GM23248 (cell line): ENCODE data around the gene TMC6. TPM values are rescaled to one million over a fixed set of nuclear protein-coding genes. Genes with fewer than 3 reads are reported as not detected.

Experiments used
- DNase-seq: peaks from one replicate; pipeline ENCODE4 v3.0.0-alpha.2; 2015
- H2AFZ ChIP-seq: fragments of 200-600 bp; sonication (generic); 2 replicates; pipeline ENCODE4 v1.6.1; 2016; ENCODE audit warnings: antibody characterized with exemption
- H3F3A ChIP-seq: fragments of 200-600 bp; sonication (generic); 2 replicates; pipeline ENCODE4 v1.6.1; 2016; ENCODE audit warnings: mild to moderate bottlenecking, antibody characterized with exemption, mixed run types; ENCODE audit not compliant: insufficient read depth
- H3K27ac ChIP-seq: fragments of 200-600 bp; sonication (generic); 2 replicates; pipeline ENCODE4 v1.5.1; 2016; ENCODE audit warnings: mild to moderate bottlenecking
- H3K27me3 ChIP-seq: fragments of 200-600 bp; sonication (generic); replicated peaks from 2 replicates; pipeline ENCODE4 v1.6.1; 2016; ENCODE audit warnings: mild to moderate bottlenecking; ENCODE audit not compliant: insufficient read depth
- H3K36me3 ChIP-seq: fragments of 200-600 bp; sonication (generic); 2 replicates; pipeline ENCODE4 v1.6.1; 2016; ENCODE audit warnings: low read depth, mild to moderate bottlenecking
- H3K4me1 ChIP-seq: fragments of 200-600 bp; sonication (generic); 2 replicates; pipeline ENCODE4 v1.6.1; 2016; ENCODE audit warnings: mild to moderate bottlenecking; ENCODE audit not compliant: insufficient read depth
- H3K4me2 ChIP-seq: fragments of 200-600 bp; sonication (generic); one replicate; pipeline ENCODE4 v1.6.1; 2016; ENCODE audit warnings: mild to moderate bottlenecking; ENCODE audit not compliant: unreplicated experiment
- H3K4me3 ChIP-seq: fragments of 200-600 bp; sonication (generic); 2 replicates; pipeline ENCODE4 v1.5.1; 2016; ENCODE audit warnings: mild to moderate bottlenecking
- H3K79me2 ChIP-seq: fragments of 200-600 bp; sonication (generic); 2 replicates; pipeline ENCODE4 v1.6.1; 2016; ENCODE audit warnings: mild to moderate bottlenecking; ENCODE audit not compliant: insufficient read depth
- H3K9ac ChIP-seq: fragments of 200-600 bp; sonication (generic); 2 replicates; pipeline ENCODE4 v1.6.1; 2016; ENCODE audit warnings: mild to moderate bottlenecking
- H3K9me2 ChIP-seq: fragments of 200-600 bp; sonication (generic); 2 replicates; pipeline ENCODE4 v1.6.1; 2016; ENCODE audit warnings: mixed run types, mild to moderate bottlenecking, moderate library complexity; ENCODE audit not compliant: insufficient read depth
- H3K9me3 ChIP-seq: fragments of 200-600 bp; sonication (generic); one replicate; pipeline ENCODE4 v1.6.1; 2017; ENCODE audit warnings: low read depth
- H4K20me1 ChIP-seq: fragments of 200-600 bp; sonication (generic); 2 replicates; pipeline ENCODE4 v1.6.0; 2016; ENCODE audit not compliant: insufficient read depth
- EZH2 ChIP-seq: fragments of 200-600 bp; sonication (generic); IDR thresholded peaks from 2 replicates; pipeline ENCODE4 v1.6.1; 2018; ENCODE audit warnings: antibody characterized with exemption, mild to moderate bottlenecking; ENCODE audit not compliant: insufficient read depth, poor library complexity, severe bottlenecking
- EZH2phosphoT487 ChIP-seq: fragments of 200-600 bp; sonication (generic); IDR thresholded peaks from 2 replicates; pipeline ENCODE4 v1.6.1; 2018; ENCODE audit warnings: antibody characterized with exemption, moderate library complexity, mild to moderate bottlenecking, low read depth; ENCODE audit not compliant: insufficient read depth
- WGBS, 2 experiments: methylation state at CpG; one replicate each; pipeline ENCODE4 v1.1.6; 2015 to 2017; ENCODE audit warnings: low lambda C conversion rate in 2 of 2, low coverage in 1 of 2; ENCODE audit errors: missing lambda C conversion rate in 2 of 2; 5-methylcytosine and 5-hydroxymethylcytosine counted together
- in situ Hi-C: fragments of 300-500 bp; cut with MboI; formaldehyde crosslinking; loops from 2 replicates; pipeline ENCODE4 v1.15.0; 2020
- polyA plus RNA-seq: library from polyadenylated mRNA; unstranded; fragments of >200 nt; fragmentation: Nextera tagmentation; extraction: Ambion mirVana; gene quantifications from 2 replicates; pipeline ENCODE4 v1.2.1, GENCODE V29; 2016
- total RNA-seq: library from RNA; depleted of rRNA; stranded (reverse); fragments of >200 nt; shearing (Covaris generic); gene quantifications from 2 replicates; pipeline ENCODE4 v1.2.3, GENCODE V29; 2014

TMC6 gene
- total and polyA plus RNA-seq, 2 experiments from 2014 or later: not detected

GRCh38 chr17:78126895-78127238 lies 1.7 kb downstream of the TMC6 start:
- no peak overlapping the region for H3K9ac ChIP-seq
- no peaks in the 10 kb centered on the region; the same call in 1 of the 2 replicates for H3F3A ChIP-seq
- in situ Hi-C loops: no loop called here
- H3K27me3 ChIP-seq: peaks cover 25% of the 10 kb centered on the region
- H3K36me3 ChIP-seq: no peaks in the 10 kb centered on the region
- H3K4me3 ChIP-seq: no peak overlapping the region
- no peak overlapping the region for H3K27ac ChIP-seq
- TF ChIP-seq EZH2 (no peak), EZH2phosphoT487 (no peak)
- no peak for DNase-seq
- H2AFZ ChIP-seq: no peak overlapping the region
- H4K20me1 ChIP-seq: no peaks in the 10 kb centered on the region
- no peak overlapping the region for H3K4me2 ChIP-seq
- 0 out of 2 replicates have a peak, but pooled peaks cover 3% of the 10 kb centered on the region for H3K4me1 ChIP-seq
- WGBS, 2 experiments: 75 to 88% methylated on average over 4 to 6 of the region's 6 CpGs
- H3K9me2 ChIP-seq: no peaks in the 10 kb centered on the region
- no peaks in the 10 kb centered on the region for H3K9me3 ChIP-seq
- no peaks in the 10 kb centered on the region for H3K79me2 ChIP-seq

- H3K79me2 ChIP-seq: no peaks in the 10 kb centered on the region
- H3K36me3 ChIP-seq: no peaks in the 10 kb centered on the region
- no peak overlapping the region for H3K4me2 ChIP-seq
- no peak for TF ChIP-seq EZH2
- no peak for TF ChIP-seq EZH2phosphoT487
- H3K27me3 ChIP-seq: peaks cover 23% of the 10 kb centered on the region
- no peak for DNase-seq
- H3K4me3 ChIP-seq: no peak overlapping the region
- no peak overlapping the region for H3K9ac ChIP-seq
- 86 to 87% methylated on average over 22 to 23 of the region's 25 CpGs for WGBS, 2 experiments
- no peaks in the 10 kb centered on the region for H4K20me1 ChIP-seq
- no peaks in the 10 kb centered on the region; the same call in 1 of the 2 replicates for H3F3A ChIP-seq
- H3K9me2 ChIP-seq: no peaks in the 10 kb centered on the region
- H3K4me1 ChIP-seq: 0 out of 2 replicates have a peak, but pooled peaks cover 3% of the 10 kb centered on the region
- H3K27ac ChIP-seq: no peak overlapping the region
- no peak overlapping the region for H2AFZ ChIP-seq
- in situ Hi-C loops: no loop called here
- no peaks in the 10 kb centered on the region for H3K9me3 ChIP-seq
Observed at GRCh38 chr17:78125976-78126894, 2.3 kb downstream of the TMC6 start.

GRCh38 chr17:78125138-78125913 lies 3.2 kb downstream of the TMC6 start:
- TF ChIP-seq EZH2: no peak
- TF ChIP-seq EZH2phosphoT487: no peak
- H3K79me2 ChIP-seq: no peaks in the 10 kb centered on the region
- in situ Hi-C loops: no loop called here
- no peak overlapping the region for H3K27ac ChIP-seq
- H3K27me3 ChIP-seq: peaks cover 21% of the 10 kb centered on the region
- no peak overlapping the region for H3K9ac ChIP-seq
- no peak overlapping the region for H3K4me3 ChIP-seq
- no peaks in the 10 kb centered on the region; the same call in 1 of the 2 replicates for H3F3A ChIP-seq
- H4K20me1 ChIP-seq: no peaks in the 10 kb centered on the region
- H3K9me3 ChIP-seq: no peaks in the 10 kb centered on the region
- no peak overlapping the region for H3K4me2 ChIP-seq
- H3K9me2 ChIP-seq: no peaks in the 10 kb centered on the region
- no peak for DNase-seq
- no peak overlapping the region for H2AFZ ChIP-seq
- WGBS, 2 experiments: 77 to 86% methylated on average over 31 to 38 of the region's 39 CpGs
- H3K4me1 ChIP-seq: 0 out of 2 replicates have a peak, but pooled peaks cover 3% of the 10 kb centered on the region
- no peaks in the 10 kb centered on the region for H3K36me3 ChIP-seq

- H3K36me3 ChIP-seq: no peaks in the 10 kb centered on the region
- H3K79me2 ChIP-seq: no peaks in the 10 kb centered on the region
- no peak overlapping the region for H2AFZ ChIP-seq
- WGBS, 2 experiments: 79 to 82% methylated on average over 6 to 12 of the region's 12 CpGs
- H3K27me3 ChIP-seq: peaks cover 21% of the 10 kb centered on the region
- H3F3A ChIP-seq: no peaks in the 10 kb centered on the region; the same call in 1 of the 2 replicates
- no peaks in the 10 kb centered on the region for H3K9me3 ChIP-seq
- DNase-seq: no peak
- no peak overlapping the region for H3K27ac ChIP-seq
- no peaks in the 10 kb centered on the region for H4K20me1 ChIP-seq
- H3K9ac ChIP-seq: no peak overlapping the region
- H3K4me2 ChIP-seq: no peak overlapping the region
- no peaks in the 10 kb centered on the region for H3K9me2 ChIP-seq
- in situ Hi-C loops: no loop called here
- no peak for TF ChIP-seq EZH2
- no peak for TF ChIP-seq EZH2phosphoT487
- 0 out of 2 replicates have a peak, but pooled peaks cover 3% of the 10 kb centered on the region for H3K4me1 ChIP-seq
- H3K4me3 ChIP-seq: no peak overlapping the region
Observed at GRCh38 chr17:78124836-78125137, 3.8 kb downstream of the TMC6 start.
